IPS-15b (cell line): ENCODE measurements around the gene CITED4.
"Not testable (repeated sequence)": the region's sequence is repeated elsewhere in the genome, so short reads cannot be mapped to it uniquely, and the experiment has no call there.

Experiments used
- H3K27me3 ChIP-seq: one replicate; pipeline ENCODE4 v1.6.1; 2013; ENCODE audit warnings: low read length; ENCODE audit not compliant: control insufficient read depth, insufficient read depth
- H3K36me3 ChIP-seq: one replicate; pipeline ENCODE4 v1.6.1; 2013; ENCODE audit warnings: low read length; ENCODE audit not compliant: control insufficient read depth, insufficient read depth
- H3K4me1 ChIP-seq: one replicate; pipeline ENCODE4 v1.6.1; 2013; ENCODE audit warnings: mild to moderate bottlenecking, low read length; ENCODE audit not compliant: control insufficient read depth, insufficient read depth
- H3K4me3 ChIP-seq: one replicate; pipeline ENCODE4 v1.5.1; 2013; ENCODE audit warnings: low read depth, low read length
- H3K9ac ChIP-seq: one replicate; pipeline ENCODE4 v1.6.1; 2013; ENCODE audit warnings: low read depth, mild to moderate bottlenecking, low read length
- H3K9me3 ChIP-seq: one replicate; pipeline ENCODE4 v1.6.1; 2013; ENCODE audit warnings: mild to moderate bottlenecking, low read length; ENCODE audit not compliant: control insufficient read depth, insufficient read depth

Gene CITED4

GRCh38 chr1:40897513-40897912 lies 35.4 kb upstream of the CITED4 start:
- peaks cover 7% of the 10 kb centered on the region for H3K9me3 ChIP-seq
- H3K36me3 ChIP-seq = no peaks in the 10 kb centered on the region
- no peak overlapping the region for H3K4me3 ChIP-seq
- no peaks in the 10 kb centered on the region for H3K27me3 ChIP-seq
- no peaks in the 10 kb centered on the region for H3K4me1 ChIP-seq
- no peak overlapping the region for H3K9ac ChIP-seq

- H3K36me3 ChIP-seq = no peaks in the 10 kb centered on the region
- H3K9ac ChIP-seq = no peak overlapping the region
- H3K27me3 ChIP-seq = no peaks in the 10 kb centered on the region
- no peak overlapping the region for H3K4me3 ChIP-seq
- H3K4me1 ChIP-seq = no peaks in the 10 kb centered on the region
- peaks cover 7% of the 10 kb centered on the region for H3K9me3 ChIP-seq
Observed at GRCh38 chr1:40896482-40896881, 34.3 kb upstream of the CITED4 start.

- no peaks in the 10 kb centered on the region for H3K27me3 ChIP-seq
- peaks cover 7% of the 10 kb centered on the region for H3K9me3 ChIP-seq
- H3K36me3 ChIP-seq = no peaks in the 10 kb centered on the region
- no peak overlapping the region for H3K9ac ChIP-seq
- no peak overlapping the region for H3K4me3 ChIP-seq
- no peaks in the 10 kb centered on the region for H3K4me1 ChIP-seq
Observed at GRCh38 chr1:40895601-40896000, 33.4 kb upstream of the CITED4 start.

- not testable (repeated sequence) for H3K36me3 ChIP-seq, H3K4me3 ChIP-seq, H3K9ac ChIP-seq, H3K9me3 ChIP-seq, H3K27me3 ChIP-seq, H3K4me1 ChIP-seq
Observed at GRCh38 chr1:40894858-40895257, 32.7 kb upstream of the CITED4 start.

- Histone ChIP-seq H3K9me3 (peaks cover 7% of the 10 kb centered on the region), H3K36me3 (no peaks in the 10 kb centered on the region), H3K9ac (no peak overlapping the region), H3K4me3 (no peak overlapping the region), H3K27me3 (no peaks in the 10 kb centered on the region), H3K4me1 (no peaks in the 10 kb centered on the region)
Observed at GRCh38 chr1:40894455-40894854, 32.3 kb upstream of the CITED4 start.

- Histone ChIP-seq H3K36me3 (no peaks in the 10 kb centered on the region), H3K4me3 (no peak overlapping the region), H3K27me3 (no peaks in the 10 kb centered on the region), H3K9ac (no peak overlapping the region), H3K9me3 (peaks cover 7% of the 10 kb centered on the region), H3K4me1 (no peaks in the 10 kb centered on the region)
Observed at GRCh38 chr1:40893946-40894345, 31.8 kb upstream of the CITED4 start.

- H3K27me3 ChIP-seq = no peaks in the 10 kb centered on the region
- no peaks in the 10 kb centered on the region for H3K4me1 ChIP-seq
- no peaks in the 10 kb centered on the region for H3K36me3 ChIP-seq
- no peak overlapping the region for H3K9ac ChIP-seq
- H3K4me3 ChIP-seq = no peak overlapping the region
- H3K9me3 ChIP-seq = peaks cover 7% of the 10 kb centered on the region
Observed at GRCh38 chr1:40892354-40892753, 30.2 kb upstream of the CITED4 start.

GRCh38 chr1:40890771-40891170 lies 28.6 kb upstream of the CITED4 start:
- no peaks in the 10 kb centered on the region for H3K36me3 ChIP-seq
- peaks cover 7% of the 10 kb centered on the region for H3K9me3 ChIP-seq
- no peak overlapping the region for H3K4me3 ChIP-seq
- peaks cover 9% of the 10 kb centered on the region for H3K27me3 ChIP-seq
- no peaks in the 10 kb centered on the region for H3K4me1 ChIP-seq
- no peak overlapping the region for H3K9ac ChIP-seq

GRCh38 chr1:40887652-40888051 lies 25.5 kb upstream of the CITED4 start:
- H3K4me3 ChIP-seq = no peak overlapping the region
- H3K4me1 ChIP-seq = no peaks in the 10 kb centered on the region
- no peaks in the 10 kb centered on the region for H3K9me3 ChIP-seq
- H3K36me3 ChIP-seq = no peaks in the 10 kb centered on the region
- H3K9ac ChIP-seq = no peak overlapping the region
- H3K27me3 ChIP-seq = peaks cover 25% of the 10 kb centered on the region

GRCh38 chr1:40887012-40887378 lies 24.8 kb upstream of the CITED4 start:
- Histone ChIP-seq H3K4me3 (no peak overlapping the region), H3K9ac (no peak overlapping the region), H3K9me3 (no peaks in the 10 kb centered on the region), H3K27me3 (peaks cover 25% of the 10 kb centered on the region), H3K4me1 (no peaks in the 10 kb centered on the region), H3K36me3 (no peaks in the 10 kb centered on the region)

- H3K27me3 ChIP-seq = peaks cover 25% of the 10 kb centered on the region
- no peak overlapping the region for H3K9ac ChIP-seq
- H3K4me3 ChIP-seq = no peak overlapping the region
- H3K36me3 ChIP-seq = no peaks in the 10 kb centered on the region
- H3K4me1 ChIP-seq = no peaks in the 10 kb centered on the region
- no peaks in the 10 kb centered on the region for H3K9me3 ChIP-seq
Observed at GRCh38 chr1:40886318-40887011, 24.3 kb upstream of the CITED4 start.

GRCh38 chr1:40884055-40884795 lies 22.1 kb upstream of the CITED4 start:
- H3K9me3 ChIP-seq = no peaks in the 10 kb centered on the region
- H3K4me3 ChIP-seq = peak overlapping the region; percentile 35
- no peak overlapping the region for H3K9ac ChIP-seq
- H3K27me3 ChIP-seq = peaks cover 27% of the 10 kb centered on the region
- H3K36me3 ChIP-seq = no peaks in the 10 kb centered on the region
- peaks cover 3% of the 10 kb centered on the region for H3K4me1 ChIP-seq
